CD4-positive, alpha-beta memory T cell (primary cell): ENCODE data around the gene MAPKAPK2. TPM values are rescaled to one million over a fixed set of nuclear protein-coding genes. Genes with fewer than 3 reads are reported as not detected.
A peak's percentile ranks its signal among the peaks of the same experiment; 100 is the strongest.

Experiments
- CTCF ChIA-PET: fragments of 350-600 bp; sonication (Branson Sonifier 250); formaldehyde crosslinking; loops from one replicate; lab custom pipeline; 2021; ENCODE audit warnings: inconsistent platforms; ENCODE audit not compliant: partially characterized antibody; lab: Charles Lee
- POLR2A ChIA-PET: fragments of 350-600 bp; sonication (Branson Sonifier 250); formaldehyde crosslinking; loops from one replicate; lab custom pipeline; 2021; ENCODE audit not compliant: partially characterized antibody; lab: Charles Lee
- DNase-seq, 5 donors: peaks; one replicate each; pipeline versions ENCODE4 v3.0.0 to v3.0.0-alpha.2; 2020 to 2022; ENCODE audit warnings: mixed read lengths in 1 of 5
- H3K27ac ChIP-seq: one replicate; pipeline ENCODE4 v1.7.0; 2013; ENCODE audit warnings: low read depth, low read length
- H3K27me3 ChIP-seq: 2 replicates; pipeline ENCODE4 v1.7.0; 2013; ENCODE audit warnings: mild to moderate bottlenecking, low read length, moderate library complexity; ENCODE audit not compliant: insufficient read depth
- H3K36me3 ChIP-seq: 2 replicates; pipeline ENCODE4 v1.7.0; 2013; ENCODE audit warnings: mild to moderate bottlenecking, low read length, moderate library complexity; ENCODE audit not compliant: insufficient read depth
- H3K4me1 ChIP-seq: 2 replicates; pipeline ENCODE4 v1.7.0; 2013; ENCODE audit warnings: mild to moderate bottlenecking, low read length, moderate library complexity; ENCODE audit not compliant: insufficient read depth
- H3K4me3 ChIP-seq, 2 donors: one replicate each; pipeline ENCODE4 v1.7.0; 2013; ENCODE audit warnings: low read length in 2 of 2, mild to moderate bottlenecking in 1 of 2
- H3K9me3 ChIP-seq, 2 donors: one replicate each; pipeline ENCODE4 v1.7.0; 2013; ENCODE audit warnings: low read length in 2 of 2, control low read depth in 1 of 2; ENCODE audit not compliant: control insufficient read depth in 1 of 2
- H3K27ac Mint-ChIP-seq, 7 donors: one replicate each; pipeline ENCODE4 v1.8.0; 2020 to 2021; ENCODE audit warnings: mixed read lengths in 7 of 7, mild to moderate bottlenecking in 6 of 7, inconsistent platforms in 3 of 7, moderate library complexity in 3 of 7
- H3K27me3 Mint-ChIP-seq, 2 donors: one replicate each; pipeline ENCODE4 v1.8.0; 2020 to 2021; ENCODE audit warnings: mixed read lengths in 2 of 2
- H3K36me3 Mint-ChIP-seq, 2 donors: one replicate each; pipeline ENCODE4 v1.8.0; 2020 to 2021; ENCODE audit warnings: mixed read lengths in 2 of 2, inconsistent platforms in 1 of 2, mild to moderate bottlenecking in 1 of 2
- H3K4me1 Mint-ChIP-seq, 4 donors: one replicate each; pipeline ENCODE4 v1.8.0; 2020 to 2021; ENCODE audit warnings: mixed read lengths in 4 of 4, mild to moderate bottlenecking in 1 of 4
- H3K4me3 Mint-ChIP-seq, 8 donors: one replicate each; pipeline ENCODE4 v1.8.0; 2020 to 2021; ENCODE audit warnings: mixed read lengths in 8 of 8, mild to moderate bottlenecking in 7 of 8, moderate library complexity in 6 of 8, inconsistent platforms in 3 of 8
- H3K9me3 Mint-ChIP-seq, 8 donors: one replicate each; pipeline ENCODE4 v1.8.0; 2020 to 2021; ENCODE audit warnings: mixed read lengths in 8 of 8, mild to moderate bottlenecking in 5 of 8, inconsistent platforms in 3 of 8, moderate library complexity in 1 of 8
- intact Hi-C: fragments of 100-400 bp; cut with micrococcal nuclease; formaldehyde crosslinking; loops from one replicate; pipeline ENCODE4 v1.15.1; 2023
- polyA plus RNA-seq, 2 donors: library from polyadenylated mRNA; unstranded; fragments of 300-500 nt; fragmentation: Illumina TruSeq; gene quantifications; one replicate each; pipeline ENCODE4 v1.2.3, GENCODE V29; 2021
- total RNA-seq, 2 experiments: library from RNA; stranded (reverse); gene quantifications; one replicate each; pipeline ENCODE4 v1.2.3, GENCODE V29; 2021

Gene MAPKAPK2
- total and polyA plus RNA-seq, 4 experiments from 2014 or later = 1.3 to 72.8 (median 37.8) TPM

GRCh38 chr1:206672844-206673758, 11.6 kb upstream of the MAPKAPK2 start:
- no peak overlapping the region for H3K27ac Mint-ChIP-seq
- H3K9me3 ChIP-seq = no peaks in the 10 kb centered on the region
- ChIA-PET CTCF (interaction anchor here (0.5 to 5.5 kb wide), 9 partner anchors 9 to 310 kb away, joined by 3 to 37 read pairs (median 3); partner anchors contain the start of gene DYRK3), POLR2A (interaction anchor here (1.3 kb wide), 1 partner anchor 12 kb away, joined by 3 read pairs; the partner anchor contains the start of gene MAPKAPK2)
- intact Hi-C loops = no loop called here
- H3K27me3 ChIP-seq = no peaks in the 10 kb centered on the region
- no peak overlapping the region for H3K4me3 ChIP-seq
- peaks cover 8% of the 10 kb centered on the region for H3K4me1 ChIP-seq
- H3K27ac ChIP-seq = no peak overlapping the region
- no peak for DNase-seq
- no peak overlapping the region for H3K4me3 Mint-ChIP-seq
- H3K36me3 ChIP-seq = no peaks in the 10 kb centered on the region
- peaks cover 4 to 6% (median 6%) of the 10 kb centered on the region in 4 donors for H3K4me1 Mint-ChIP-seq
- no peaks in the 10 kb centered on the region for H3K27me3 Mint-ChIP-seq
- no peaks in the 10 kb centered on the region for H3K36me3 Mint-ChIP-seq
- no peaks in the 10 kb centered on the region for H3K9me3 Mint-ChIP-seq

GRCh38 chr1:206674236-206674635, 10.5 kb upstream of the MAPKAPK2 start:
- H3K27me3 Mint-ChIP-seq = no peaks in the 10 kb centered on the region
- Histone ChIP-seq H3K4me3 (no peak overlapping the region), H3K27me3 (no peaks in the 10 kb centered on the region), H3K36me3 (no peaks in the 10 kb centered on the region), H3K4me1 (peaks cover 9% of the 10 kb centered on the region), H3K27ac (no peak overlapping the region), H3K9me3 (no peaks in the 10 kb centered on the region)
- no peaks in the 10 kb centered on the region for H3K9me3 Mint-ChIP-seq
- CTCF ChIA-PET = interaction anchor here (0.8 to 5.5 kb wide), 7 partner anchors 10 to 309 kb away, joined by 3 to 37 read pairs (median 3); partner anchors contain the start of gene DYRK3
- POLR2A ChIA-PET = no interaction called here
- no peaks in the 10 kb centered on the region for H3K36me3 Mint-ChIP-seq
- no peak for DNase-seq
- no peak overlapping the region for H3K27ac Mint-ChIP-seq
- H3K4me1 Mint-ChIP-seq = peaks cover 0 to 10% (median 3%) of the 10 kb centered on the region in 4 donors
- no peak overlapping the region for H3K4me3 Mint-ChIP-seq
- intact Hi-C loops = no loop called here

GRCh38 chr1:206674745-206675175, 9.9 kb upstream of the MAPKAPK2 start:
- ChIA-PET CTCF (interaction anchor here (1.1 to 5.5 kb wide), 4 partner anchors 11 to 308 kb away, joined by 3 to 37 read pairs (median 6); partner anchors contain the start of gene DYRK3), POLR2A (no interaction called here)
- Mint-ChIP-seq H3K27me3 (peaks cover 0 to 1% of the 10 kb centered on the region in 2 donors), H3K27ac (no peak overlapping the region), H3K36me3 (no peaks in the 10 kb centered on the region), H3K4me1 (peaks cover 0 to 10% (median 3%) of the 10 kb centered on the region in 4 donors), H3K9me3 (no peaks in the 10 kb centered on the region), H3K4me3 (no peak overlapping the region)
- intact Hi-C loops = no loop called here
- no peaks in the 10 kb centered on the region for H3K36me3 ChIP-seq
- no peaks in the 10 kb centered on the region for H3K9me3 ChIP-seq
- peaks cover 9% of the 10 kb centered on the region for H3K4me1 ChIP-seq
- H3K27me3 ChIP-seq = no peaks in the 10 kb centered on the region
- H3K27ac ChIP-seq = no peak overlapping the region
- no peak overlapping the region for H3K4me3 ChIP-seq
- DNase-seq = no peak

GRCh38 chr1:206676499-206676898, 8.2 kb upstream of the MAPKAPK2 start:
- Histone ChIP-seq H3K9me3 (no peaks in the 10 kb centered on the region), H3K4me3 (no peak overlapping the region), H3K4me1 (peaks cover 9% of the 10 kb centered on the region), H3K36me3 (no peaks in the 10 kb centered on the region), H3K27me3 (no peaks in the 10 kb centered on the region), H3K27ac (no peak overlapping the region)
- CTCF ChIA-PET = interaction anchor here (1.2 to 5.5 kb wide), 2 partner anchors 13 to 16 kb away, joined by 3 to 37 read pairs; no protein-coding TSS in a partner anchor
- Mint-ChIP-seq H3K36me3 (no peaks in the 10 kb centered on the region), H3K27me3 (peaks cover 0 to 3% of the 10 kb centered on the region in 2 donors), H3K4me1 (peaks cover 0 to 10% (median 3%) of the 10 kb centered on the region in 4 donors), H3K4me3 (no peak overlapping the region), H3K9me3 (no peaks in the 10 kb centered on the region), H3K27ac (peak overlapping the region in 1 of 7 donors; percentile 23)
- DNase-seq = no peak
- POLR2A ChIA-PET = no interaction called here
- intact Hi-C loops = no loop called here

GRCh38 chr1:206678490-206678889, 6.2 kb upstream of the MAPKAPK2 start:
- H3K27me3 ChIP-seq = no peaks in the 10 kb centered on the region
- no peaks in the 10 kb centered on the region for H3K36me3 ChIP-seq
- H3K4me3 ChIP-seq = no peak overlapping the region
- no peaks in the 10 kb centered on the region for H3K36me3 Mint-ChIP-seq
- POLR2A ChIA-PET = no interaction called here
- H3K9me3 ChIP-seq = no peaks in the 10 kb centered on the region
- CTCF ChIA-PET = no interaction called here
- peaks cover 2 to 3% of the 10 kb centered on the region in 2 donors for H3K27me3 Mint-ChIP-seq
- H3K9me3 Mint-ChIP-seq = no peaks in the 10 kb centered on the region
- H3K27ac ChIP-seq = no peak overlapping the region
- H3K4me1 ChIP-seq = peaks cover 9% of the 10 kb centered on the region
- intact Hi-C loops = no loop called here
- H3K4me3 Mint-ChIP-seq = no peak overlapping the region
- peaks cover 0 to 10% (median 3%) of the 10 kb centered on the region in 4 donors for H3K4me1 Mint-ChIP-seq
- no peak for DNase-seq
- H3K27ac Mint-ChIP-seq = peak overlapping the region in 1 of 7 donors; percentile 33

GRCh38 chr1:206679738-206680211, 4.9 kb upstream of the MAPKAPK2 start:
- Histone ChIP-seq H3K4me1 (peaks cover 19% of the 10 kb centered on the region), H3K9me3 (no peaks in the 10 kb centered on the region), H3K4me3 (no peak overlapping the region), H3K36me3 (no peaks in the 10 kb centered on the region), H3K27ac (no peak overlapping the region), H3K27me3 (no peaks in the 10 kb centered on the region)
- Mint-ChIP-seq H3K27ac (peak overlapping the region in 1 of 7 donors; percentile 20), H3K36me3 (no peaks in the 10 kb centered on the region), H3K4me1 (peaks cover 3 to 22% (median 10%) of the 10 kb centered on the region in 4 donors), H3K9me3 (peaks cover 0 to 2% (median 0%) of the 10 kb centered on the region in 8 donors), H3K27me3 (peaks cover 2 to 3% of the 10 kb centered on the region in 2 donors), H3K4me3 (peak overlapping the region in 1 of 8 donors; percentile 8)
- POLR2A ChIA-PET = no interaction called here
- CTCF ChIA-PET = no interaction called here
- intact Hi-C loops = loop anchor here (5.0 kb wide), 1 partner anchor 38 kb away; no protein-coding TSS in a partner anchor
- DNase-seq = no peak

GRCh38 chr1:206680279-206680678, 4.4 kb upstream of the MAPKAPK2 start:
- Histone ChIP-seq H3K9me3 (no peaks in the 10 kb centered on the region), H3K27ac (no peak overlapping the region), H3K36me3 (no peaks in the 10 kb centered on the region), H3K4me3 (no peak overlapping the region), H3K27me3 (no peaks in the 10 kb centered on the region), H3K4me1 (peaks cover 19% of the 10 kb centered on the region)
- peaks cover 0 to 1% of the 10 kb centered on the region in 2 donors for H3K36me3 Mint-ChIP-seq
- intact Hi-C loops = loop anchor here (5.0 kb wide), 1 partner anchor 37 kb away; no protein-coding TSS in a partner anchor
- H3K9me3 Mint-ChIP-seq = peaks cover 0 to 2% (median 0%) of the 10 kb centered on the region in 8 donors
- CTCF ChIA-PET = no interaction called here
- peaks cover 3 to 22% (median 10%) of the 10 kb centered on the region in 4 donors for H3K4me1 Mint-ChIP-seq
- peaks cover 2 to 3% of the 10 kb centered on the region in 2 donors for H3K27me3 Mint-ChIP-seq
- no peak overlapping the region for H3K27ac Mint-ChIP-seq
- DNase-seq = no peak
- H3K4me3 Mint-ChIP-seq = no peak overlapping the region
- POLR2A ChIA-PET = no interaction called here
